GM13977 (cell line): ENCODE results near the gene SPATA46.
A peak's percentile ranks its signal among the peaks of the same experiment; 100 is the strongest.

ENCODE experiments used
- DNase-seq: peaks from one replicate; pipeline ENCODE4 v3.0.0; 2012; ENCODE audit warnings: low spot score
- CTCF ChIP-seq: IDR thresholded peaks from 2 replicates; pipeline ENCODE4 v1.5.1; 2012; ENCODE audit warnings: mild to moderate bottlenecking, control low read depth; ENCODE audit not compliant: insufficient read depth; ENCODE audit errors: extremely low read depth, missing control alignments
- in situ Hi-C: fragments of 300-500 bp; cut with MboI; formaldehyde crosslinking; loops from one replicate; pipeline ENCODE4 v1.12.0; 2022; ENCODE audit warnings: low sequenced_read_pairs, low pct_unique_long_range_greater_than_20kb, mixed read lengths, inconsistent platforms; ENCODE audit not compliant: unreplicated experiment

Gene SPATA46

GRCh38 chr1:162391790-162392563 lies 15.3 kb upstream of the SPATA46 start:
- peak; percentile 67 for DNase-seq
- TF ChIP-seq CTCF: peak; percentile 77
- in situ Hi-C loops: no loop called here

GRCh38 chr1:162390396-162391185 lies 13.9 kb upstream of the SPATA46 start:
- no peak for DNase-seq
- no peak for TF ChIP-seq CTCF
- in situ Hi-C loops: no loop called here

GRCh38 chr1:162389971-162390370 lies 13.3 kb upstream of the SPATA46 start:
- no peak for TF ChIP-seq CTCF
- in situ Hi-C loops: no loop called here
- no peak for DNase-seq

- TF ChIP-seq CTCF: no peak
- DNase-seq: peak; percentile 4
- in situ Hi-C loops: no loop called here
Observed at GRCh38 chr1:162389021-162389818, 12.6 kb upstream of the SPATA46 start.

GRCh38 chr1:162388615-162389014 lies 12.0 kb upstream of the SPATA46 start:
- DNase-seq: peak; percentile 4
- TF ChIP-seq CTCF: no peak
- in situ Hi-C loops: no loop called here

- no peak for TF ChIP-seq CTCF
- peak; percentile 2 for DNase-seq
- in situ Hi-C loops: no loop called here
Observed at GRCh38 chr1:162388083-162388594, 11.5 kb upstream of the SPATA46 start.
